NCI-H146 treated with DMSO at 0.1 percent for 48 hours (cell line): ENCODE measurements around the gene TNS2.
"Not testable (repeated sequence)": the region's sequence is repeated elsewhere in the genome, so short reads cannot be mapped to it uniquely, and the experiment has no call there.

ENCODE experiments used
- DNase-seq: peaks from one replicate; lab custom pipeline; 2025; ENCODE audit not compliant: unreplicated experiment; lab: John Stamatoyannopoulos, UW

The TNS2 gene

DNA sequence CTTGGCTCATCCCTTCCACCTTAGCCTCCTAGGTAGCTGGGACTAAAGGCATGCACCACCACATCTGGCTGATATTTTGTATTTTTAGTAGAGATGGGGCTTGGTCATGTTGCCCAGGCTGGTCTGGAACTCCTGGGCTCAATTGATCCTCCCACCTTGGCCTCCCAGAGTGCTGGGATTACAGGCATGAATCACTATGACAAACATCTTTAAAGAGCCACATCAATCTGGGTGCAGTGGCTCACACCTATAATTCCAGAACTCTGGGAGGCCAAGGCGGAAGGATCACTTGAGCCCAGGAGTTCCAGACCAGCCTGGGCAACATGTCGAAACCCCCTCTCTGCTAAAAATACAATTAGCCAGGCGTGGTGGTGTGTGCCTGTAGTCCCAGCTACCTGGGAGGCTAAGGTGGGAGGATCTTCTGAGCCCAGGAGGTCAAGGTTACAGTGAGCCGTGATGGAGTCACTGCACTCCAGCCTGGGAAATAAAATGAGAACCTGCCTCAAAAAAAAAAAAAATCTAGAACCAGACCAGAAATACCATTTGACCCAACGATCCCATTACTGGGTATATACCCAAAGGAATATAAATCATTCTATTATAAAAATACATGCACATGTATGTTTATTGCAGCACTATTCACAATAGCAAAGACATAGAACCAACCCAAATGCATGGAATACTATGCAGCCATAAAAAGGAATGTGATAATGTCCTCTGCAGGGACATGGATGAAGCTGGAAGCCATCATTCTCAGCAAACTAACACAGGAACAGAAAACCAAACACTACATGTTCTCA is 45.1 kb downstream of the TNS2 start:
- not testable (repeated sequence) for DNase-seq

DNA sequence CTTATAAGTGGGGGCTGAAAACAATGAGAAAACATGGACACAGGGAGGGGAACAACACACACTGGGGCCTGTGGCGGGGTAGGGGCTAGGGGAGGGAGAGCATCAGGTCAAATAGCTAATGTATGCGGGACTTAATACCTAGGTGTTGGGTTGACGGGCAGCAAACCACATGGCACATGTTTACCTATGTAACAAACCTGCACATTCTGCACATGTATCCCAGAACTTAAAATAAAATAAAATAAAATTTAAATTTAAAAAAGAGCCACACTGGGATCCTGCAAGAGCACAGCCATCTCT is 45.7 kb downstream of the TNS2 start:
- not testable (repeated sequence) for DNase-seq

DNA sequence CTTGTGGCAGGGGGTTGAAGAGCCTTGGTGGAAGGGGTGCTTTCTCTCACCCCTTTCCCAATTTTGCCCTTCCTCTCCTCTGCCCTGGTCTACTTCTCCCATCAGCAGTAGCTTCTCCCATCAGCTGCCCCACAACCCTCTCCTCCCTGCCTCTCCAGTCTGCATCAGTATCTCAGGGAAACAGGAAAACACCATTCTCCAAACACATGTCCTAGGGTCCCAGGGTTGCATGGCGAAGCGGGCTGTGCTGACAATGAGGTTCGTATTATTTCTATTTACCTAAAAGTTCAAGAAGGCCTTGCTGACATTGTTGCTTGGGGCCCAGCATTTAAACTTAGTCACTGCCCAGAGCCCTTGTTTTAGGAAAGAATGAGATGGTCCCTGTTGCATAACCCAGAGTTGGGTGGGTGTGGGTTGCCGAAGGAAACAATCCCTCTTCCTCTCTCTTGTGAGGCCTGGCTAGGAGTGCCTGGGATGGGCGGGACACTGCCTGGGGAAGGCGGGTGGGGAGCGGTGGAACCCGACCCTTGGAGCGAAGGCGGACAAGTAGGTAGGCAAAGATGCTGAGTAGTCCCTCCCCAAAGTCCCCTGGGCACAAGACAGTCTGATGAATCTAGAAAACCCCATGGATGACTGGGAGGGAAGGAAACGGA is 46.4 kb downstream of the TNS2 start:
- DNase-seq, result no peak

DNA sequence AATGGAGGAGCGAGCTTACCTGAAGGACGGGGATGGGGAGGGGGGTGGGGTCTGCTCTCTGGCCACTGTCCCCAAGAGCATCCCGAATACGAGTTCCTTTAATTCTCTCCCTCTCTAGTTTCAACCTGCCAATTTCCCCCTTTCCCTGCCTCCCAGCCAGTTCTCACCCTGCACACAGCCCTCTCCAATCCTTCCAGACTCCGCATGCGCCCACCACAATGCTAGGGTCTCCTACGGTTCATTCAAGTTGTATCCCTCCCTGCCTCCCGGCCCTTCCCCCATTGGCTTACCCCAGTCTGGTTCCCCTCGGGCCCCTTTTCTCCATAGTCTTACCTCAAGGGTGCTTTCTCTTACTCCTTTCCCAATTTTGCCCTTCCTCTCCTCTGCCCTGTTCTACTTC is 46.9 kb downstream of the TNS2 start:
- no peak for DNase-seq

DNA sequence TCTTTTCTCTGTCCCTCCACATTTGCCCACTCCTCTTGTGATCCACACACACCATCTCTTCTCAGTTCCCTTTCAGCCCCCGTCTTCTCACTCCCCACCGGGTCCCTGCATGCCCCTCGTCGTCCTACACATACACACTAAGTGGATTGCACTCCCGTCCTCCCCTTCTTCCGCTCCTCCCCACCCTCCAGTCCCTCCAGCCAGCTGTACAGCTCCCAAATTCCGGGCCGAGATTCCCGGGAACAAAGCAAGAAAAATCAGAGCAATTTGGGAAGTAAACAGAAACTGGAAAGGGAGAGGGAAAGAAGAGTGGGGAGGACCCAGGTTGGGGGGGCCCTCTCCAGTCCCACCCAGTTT is 47.3 kb downstream of the TNS2 start:
- DNase-seq, result no peak

DNA sequence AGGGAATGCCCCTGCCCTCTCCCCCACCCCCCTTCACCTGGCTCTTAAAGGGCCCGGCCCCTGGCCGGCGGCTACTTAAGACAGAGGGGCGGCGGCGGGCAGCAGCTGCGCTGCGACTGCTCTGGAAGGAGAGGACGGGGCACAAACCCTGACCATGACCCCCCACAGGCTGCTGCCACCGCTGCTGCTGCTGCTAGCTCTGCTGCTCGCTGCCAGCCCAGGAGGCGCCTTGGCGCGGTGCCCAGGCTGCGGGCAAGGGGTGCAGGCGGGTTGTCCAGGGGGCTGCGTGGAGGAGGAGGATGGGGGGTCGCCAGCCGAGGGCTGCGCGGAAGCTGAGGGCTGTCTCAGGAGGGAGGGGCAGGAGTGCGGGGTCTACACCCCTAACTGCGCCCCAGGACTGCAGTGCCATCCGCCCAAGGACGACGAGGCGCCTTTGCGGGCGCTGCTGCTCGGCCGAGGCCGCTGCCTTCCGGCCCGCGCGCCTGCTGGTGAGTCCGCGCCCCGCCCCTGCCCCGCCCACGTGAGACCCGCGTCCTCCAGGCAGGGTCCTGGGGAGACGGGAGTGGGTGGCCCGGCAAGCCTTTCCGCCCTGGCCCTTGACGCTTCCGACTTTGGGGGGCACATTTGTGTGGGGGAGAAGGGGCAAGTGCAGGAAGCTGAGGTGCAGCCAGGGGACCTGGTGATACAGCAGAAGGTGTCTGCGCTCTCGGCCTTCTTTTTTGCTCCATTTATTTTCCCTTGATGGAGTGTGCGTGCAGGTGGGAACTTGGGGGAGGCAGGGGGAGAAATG is 47.9 kb downstream of the TNS2 start, which contains the start of gene IGFBP6:
Gene IGFBP6, plus strand, starts transcription at position 104 of the 790 bp plus-strand sequence. Its CDS starts 51 bp downstream, at position 155.
- peak; percentile 9 for DNase-seq

DNA sequence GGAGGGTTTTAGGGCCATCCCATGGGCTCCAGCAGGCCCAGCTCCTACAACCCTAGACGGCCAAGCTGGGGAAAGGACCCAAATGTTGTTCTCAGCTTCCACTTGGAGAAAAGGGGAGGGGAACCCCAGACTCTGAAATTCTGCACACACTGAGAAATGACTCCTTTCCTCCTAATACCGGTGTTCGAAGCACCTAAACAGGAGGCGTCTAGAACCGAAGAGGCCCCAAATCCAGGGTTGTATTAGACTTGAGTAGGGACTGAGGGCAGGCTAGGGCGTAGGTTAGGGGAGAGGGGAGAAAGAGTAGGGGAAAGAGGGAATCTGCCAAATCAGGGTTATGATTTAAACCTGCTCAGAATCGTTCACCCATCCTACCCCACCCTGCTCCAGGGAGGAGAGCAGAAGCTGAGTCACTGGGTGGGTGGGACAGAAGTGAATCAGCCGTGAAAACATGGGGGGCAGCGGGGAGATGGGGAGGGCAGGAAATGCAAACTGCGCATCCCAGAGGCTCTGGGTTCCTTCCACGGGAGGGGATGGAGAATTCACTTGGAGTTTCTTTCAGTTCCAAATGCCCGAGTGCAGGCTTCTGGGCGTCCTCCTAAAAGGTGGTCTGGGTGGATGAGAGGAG is 48.6 kb downstream of the TNS2 start:
- DNase-seq, result no peak

DNA sequence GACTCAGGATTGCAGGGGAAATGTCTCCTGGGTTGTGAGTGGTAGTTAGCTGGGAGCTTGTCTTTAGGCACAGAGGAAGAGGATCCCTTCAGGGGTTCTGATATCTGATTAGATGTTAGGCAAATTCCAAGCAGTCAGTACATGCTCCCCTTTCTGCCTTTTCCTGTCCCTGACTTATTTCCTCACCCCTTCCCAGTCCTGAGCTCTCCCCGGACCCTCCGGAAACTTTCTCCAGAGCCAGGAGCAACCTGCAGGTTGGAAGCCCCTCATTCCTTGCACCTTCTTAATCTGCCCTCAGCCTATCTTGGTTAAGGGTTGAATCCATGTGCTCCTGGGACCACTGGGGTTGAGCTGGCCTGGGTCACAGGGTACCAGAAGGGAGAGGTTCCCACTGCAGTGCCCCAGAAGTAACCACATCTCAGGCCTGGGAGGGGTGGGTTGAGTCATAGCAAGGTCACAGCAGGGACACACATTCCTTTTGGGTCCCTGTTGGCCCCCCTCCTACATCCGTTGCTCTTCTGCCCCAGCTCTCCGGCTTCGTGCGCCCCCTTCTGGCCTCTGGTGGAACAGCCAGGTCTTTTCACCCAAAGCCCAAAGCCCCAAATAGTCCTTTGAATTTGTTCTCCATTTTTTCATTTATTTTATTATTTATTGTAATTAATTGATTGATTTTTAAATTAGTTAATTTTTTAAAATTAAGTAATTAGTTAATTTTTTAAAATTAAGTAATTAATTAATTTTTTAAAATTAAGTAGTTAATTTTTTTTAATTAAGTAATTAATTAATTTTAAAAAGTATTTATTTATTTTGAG is 49.4 kb downstream of the TNS2 start:
- peak; percentile 52 for DNase-seq

DNA sequence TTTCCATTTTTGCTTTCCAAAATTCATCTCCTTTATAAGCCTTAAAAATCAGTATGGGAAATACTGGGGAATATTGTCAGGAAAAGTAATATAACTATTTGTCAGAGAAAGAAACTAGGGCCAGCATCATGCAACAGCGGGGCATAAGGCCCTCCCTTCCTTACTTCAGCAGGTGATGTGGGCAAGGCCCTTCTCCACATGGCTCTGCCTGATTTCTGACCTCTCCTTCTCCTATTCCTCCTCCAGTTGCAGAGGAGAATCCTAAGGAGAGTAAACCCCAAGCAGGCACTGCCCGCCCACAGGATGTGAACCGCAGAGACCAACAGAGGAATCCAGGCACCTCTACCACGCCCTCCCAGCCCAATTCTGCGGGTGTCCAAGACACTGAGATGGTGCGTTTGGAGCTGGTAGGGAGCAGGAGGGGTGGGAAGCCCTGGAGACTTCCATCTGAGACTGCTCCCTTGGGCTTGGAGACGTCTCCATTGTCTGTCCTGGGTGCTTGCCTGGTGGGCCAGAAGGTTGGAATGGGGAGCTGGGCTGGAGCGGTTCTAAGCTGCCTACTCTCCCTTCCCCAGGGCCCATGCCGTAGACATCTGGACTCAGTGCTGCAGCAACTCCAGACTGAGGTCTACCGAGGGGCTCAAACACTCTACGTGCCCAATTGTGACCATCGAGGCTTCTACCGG is 50.7 kb downstream of the TNS2 start:
- DNase-seq, result no peak

DNA sequence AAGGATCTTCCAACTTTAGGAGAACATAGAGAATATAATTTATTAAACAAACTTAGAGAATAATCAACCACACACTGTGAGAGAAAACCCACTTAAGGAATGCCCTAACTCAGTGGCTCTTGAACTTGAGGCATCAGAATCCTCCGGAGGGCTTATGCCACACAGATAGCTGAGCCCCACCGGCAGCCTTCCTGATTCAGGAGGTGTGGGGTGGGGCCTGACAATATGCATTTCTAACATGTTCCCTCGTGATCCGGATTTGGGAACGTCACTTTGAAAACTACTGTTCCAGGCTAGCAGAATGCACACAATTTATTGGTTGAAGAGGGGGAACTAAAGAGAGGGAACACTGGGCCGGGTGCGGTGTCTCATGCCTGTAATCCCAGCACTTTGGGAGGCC is 51.4 kb downstream of the TNS2 start:
- DNase-seq, result no peak

DNA sequence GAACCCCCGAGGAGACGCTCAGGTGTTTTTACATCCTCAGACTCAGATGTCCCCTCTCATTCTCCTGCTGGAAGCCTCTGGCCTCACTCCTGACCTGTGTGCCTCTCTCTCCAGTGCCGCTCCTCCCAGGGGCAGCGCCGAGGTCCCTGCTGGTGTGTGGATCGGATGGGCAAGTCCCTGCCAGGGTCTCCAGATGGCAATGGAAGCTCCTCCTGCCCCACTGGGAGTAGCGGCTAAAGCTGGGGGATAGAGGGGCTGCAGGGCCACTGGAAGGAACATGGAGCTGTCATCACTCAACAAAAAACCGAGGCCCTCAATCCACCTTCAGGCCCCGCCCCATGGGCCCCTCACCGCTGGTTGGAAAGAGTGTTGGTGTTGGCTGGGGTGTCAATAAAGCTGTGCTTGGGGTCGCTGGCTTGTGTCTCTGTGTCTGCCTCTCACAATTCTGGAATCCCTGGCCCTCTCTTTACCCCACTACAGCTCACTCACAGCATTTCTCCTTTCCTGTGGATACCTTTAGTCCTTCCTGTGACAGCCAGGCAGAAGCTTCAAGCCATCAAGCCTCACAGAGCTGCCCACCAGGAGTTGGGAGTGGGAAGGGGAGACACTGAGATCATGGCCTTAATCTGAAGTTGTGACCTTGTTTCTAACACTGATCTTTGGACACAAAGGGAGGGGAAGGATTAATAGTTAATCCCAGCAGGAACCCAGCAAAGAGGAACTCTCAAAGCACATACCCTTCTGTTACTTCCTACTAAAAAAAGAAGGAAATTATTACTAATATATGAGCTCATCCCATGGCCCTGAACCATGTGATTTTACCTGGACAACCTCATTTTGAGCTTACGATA is 52.3 kb downstream of the TNS2 start:
- no peak for DNase-seq

DNA sequence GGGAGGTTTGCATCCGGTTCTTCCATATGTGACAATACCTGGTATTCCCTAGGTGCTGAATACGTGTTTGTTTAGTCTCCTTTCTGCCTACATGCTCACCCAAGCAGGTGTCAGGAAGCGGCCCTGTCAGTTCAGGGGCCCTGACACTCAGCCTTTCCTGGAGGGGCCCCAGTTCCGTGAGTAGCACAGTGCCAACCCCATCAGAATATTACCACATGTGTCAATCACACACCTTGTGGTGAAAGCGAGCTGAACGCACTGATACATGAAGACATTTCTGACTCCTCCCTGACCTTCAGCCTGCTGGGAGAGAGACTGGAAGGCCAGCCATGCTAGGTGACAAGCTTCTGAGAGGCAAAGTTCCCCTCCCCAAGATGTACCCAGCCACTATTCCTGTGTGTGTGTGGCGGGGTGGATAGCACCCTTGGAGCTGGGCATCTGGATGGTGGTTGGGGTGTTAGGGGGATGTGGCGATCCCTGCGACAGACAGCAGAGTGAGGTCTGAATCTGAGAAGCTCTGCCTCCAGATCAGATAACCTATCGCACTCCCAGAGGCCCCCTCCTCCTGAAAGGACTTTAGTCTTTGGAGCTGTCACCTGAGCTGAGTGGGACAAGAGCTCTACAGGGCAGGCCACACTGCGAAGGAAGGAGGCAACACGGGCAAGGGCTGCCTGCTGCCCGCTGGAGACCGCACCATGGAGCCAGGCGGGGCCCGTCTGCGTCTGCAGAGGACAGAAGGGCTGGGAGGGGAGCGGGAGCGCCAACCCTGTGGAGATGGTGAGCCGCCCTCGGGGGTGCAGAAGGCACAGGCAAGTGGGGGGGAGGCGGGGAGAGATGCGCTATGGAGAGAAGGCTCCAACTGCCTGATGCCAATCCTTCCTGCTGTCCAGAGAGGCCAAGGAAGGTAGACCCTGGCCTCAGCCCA is 53.3 kb downstream of the TNS2 start, which contains the start of gene SOAT2:
Gene SOAT2, plus strand, starts transcription at position 604 of the 925 bp plus-strand sequence. Its CDS starts 92 bp downstream, at position 696.
- peak; percentile 16 for DNase-seq

DNA sequence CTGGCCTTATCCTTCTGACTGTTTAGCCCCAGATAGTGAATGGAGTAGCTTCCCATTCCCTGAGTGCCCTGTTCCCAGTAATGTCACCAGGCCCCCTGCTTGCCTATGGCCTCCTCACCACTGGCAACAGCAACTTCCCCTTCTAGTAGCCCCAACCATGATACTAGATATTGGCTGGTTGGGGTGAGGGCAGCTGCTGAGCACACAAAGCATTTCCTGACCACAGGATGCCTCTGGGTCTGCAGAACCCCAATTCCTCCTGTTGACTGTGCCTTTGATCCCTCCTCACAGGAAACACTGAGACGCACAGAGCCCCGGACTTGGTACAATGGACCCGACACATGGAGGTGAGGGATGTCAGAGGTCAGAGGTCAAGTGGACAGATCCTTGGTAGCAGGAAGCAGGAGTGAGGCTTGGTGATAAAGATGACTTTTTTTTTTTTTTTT is 54.0 kb downstream of the TNS2 start:
- no peak for DNase-seq

DNA sequence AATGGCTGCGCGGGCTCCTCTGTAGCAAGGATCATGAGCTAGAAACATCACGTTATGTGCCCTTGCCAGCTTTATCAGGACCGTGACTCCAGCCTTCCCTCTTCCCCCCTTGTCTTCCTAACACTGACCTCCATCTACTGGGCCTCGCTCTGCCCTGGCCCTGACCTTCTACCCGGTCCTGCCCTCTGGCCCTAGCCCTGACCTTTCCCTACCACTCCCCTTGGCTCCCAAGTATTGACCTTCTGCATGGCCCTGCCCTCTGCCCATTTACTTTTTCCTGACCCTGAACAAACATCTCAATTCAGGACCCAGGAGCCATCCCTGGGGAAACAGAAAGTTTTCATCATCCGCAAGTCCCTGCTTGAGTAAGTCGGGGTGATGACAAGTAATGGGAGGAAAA is 55.4 kb downstream of the TNS2 start:
- DNase-seq, result no peak

DNA sequence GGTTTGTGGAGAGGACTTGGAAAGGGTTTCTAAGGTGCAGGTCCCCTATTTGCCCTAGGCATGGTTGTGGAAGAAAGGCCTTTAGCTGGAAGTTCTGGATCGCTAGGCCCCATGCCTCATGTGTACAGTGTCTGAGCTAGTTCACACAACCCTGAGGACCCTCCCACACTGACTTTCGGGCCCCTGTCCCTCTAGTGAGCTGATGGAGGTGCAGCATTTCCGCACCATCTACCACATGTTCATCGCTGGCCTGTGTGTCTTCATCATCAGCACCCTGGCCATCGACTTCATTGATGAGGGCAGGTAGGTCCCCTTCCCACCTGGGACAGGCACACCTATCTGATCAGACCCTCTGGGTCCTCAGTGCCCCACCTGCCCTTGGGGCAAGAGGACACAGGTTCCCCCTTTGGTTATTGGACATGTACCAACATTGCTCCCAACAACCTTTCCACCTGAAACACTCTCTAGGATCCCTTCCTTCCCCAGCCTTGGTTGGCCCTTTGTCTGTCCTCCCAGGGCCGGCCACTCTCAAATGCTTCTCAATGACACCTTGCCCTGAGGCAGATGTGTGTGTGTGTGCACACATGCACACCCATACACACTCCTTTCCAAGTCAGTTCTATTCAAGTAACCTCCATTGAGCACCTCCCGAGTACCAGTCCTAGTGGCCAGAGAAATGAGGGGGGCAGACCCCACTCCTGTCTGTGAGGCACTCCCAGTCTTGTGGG is 56.0 kb downstream of the TNS2 start:
- DNase-seq, result no peak

DNA sequence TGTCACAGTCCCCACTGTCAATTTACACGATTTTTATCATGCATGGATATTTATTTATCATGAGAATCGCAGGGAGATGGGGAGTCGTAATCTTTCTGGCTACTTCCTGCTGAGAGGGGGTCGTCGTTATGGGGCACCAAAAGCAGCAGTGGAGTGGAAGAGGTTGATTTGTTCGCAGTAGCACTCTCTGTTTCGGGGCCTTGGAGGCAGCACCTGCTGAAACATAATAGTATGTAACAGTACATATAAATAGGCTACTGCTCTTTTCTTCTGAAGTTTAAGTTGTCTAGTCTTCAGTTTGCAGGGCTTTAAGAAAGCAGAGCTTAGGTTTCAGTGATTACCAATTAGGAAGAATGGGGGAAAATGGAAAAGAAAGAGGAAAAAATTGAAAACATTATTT is 57.3 kb downstream of the TNS2 start:
- no peak for DNase-seq

DNA sequence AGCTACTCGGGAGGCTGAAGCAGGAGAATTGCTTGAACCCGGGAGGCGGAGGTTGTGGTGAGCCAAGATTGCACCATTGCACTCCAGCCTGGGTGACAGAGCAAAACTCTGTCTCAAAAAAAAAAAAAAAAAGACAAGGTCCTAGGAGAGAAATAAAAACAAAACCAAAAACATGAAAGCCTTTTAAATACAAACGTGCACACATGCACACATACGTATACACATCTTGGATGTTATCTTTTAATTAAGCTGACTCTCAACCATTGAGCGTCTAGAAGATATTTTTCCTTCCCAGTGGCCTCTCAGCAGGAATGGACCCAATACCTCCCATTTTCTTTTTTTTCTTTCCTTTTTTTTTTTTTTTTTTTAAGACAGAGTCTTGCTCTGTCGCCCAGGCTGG is 62.6 kb downstream of the TNS2 start:
- not testable (repeated sequence) for DNase-seq
